GM12874 (cell line): ENCODE measurements around the gene FOXP1.

Experiments used
- TF ChIP-seq, protein P1 (sequence below): IDR thresholded peaks from 2 replicates; pipeline ENCODE4 v1.5.1; 2011; ENCODE audit warnings: low read depth, mild to moderate bottlenecking, control low read depth, low read length, moderate library complexity; ENCODE audit not compliant: insufficient read depth

FOXP1 gene

DNA sequence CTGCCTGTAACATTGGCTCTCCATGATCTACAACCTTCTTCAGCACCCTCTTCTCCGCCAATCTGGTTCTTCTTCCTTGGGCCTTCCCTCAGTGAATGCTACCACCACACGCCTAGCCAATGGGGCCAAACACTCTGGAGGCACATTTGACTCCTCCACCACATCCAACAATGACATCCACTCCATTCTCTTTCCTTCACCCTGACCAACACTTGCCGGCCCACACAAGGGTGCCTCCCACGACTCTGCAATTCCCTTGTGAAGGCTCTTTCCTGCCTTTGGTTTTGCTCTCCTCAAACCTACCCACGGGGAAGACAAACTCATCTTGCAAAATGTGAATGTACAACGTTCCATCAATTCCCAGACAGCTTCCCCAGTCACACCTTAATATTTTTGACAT lies 263.8 kb downstream of the FOXP1 start:
- TF ChIP-seq, protein P1, sequence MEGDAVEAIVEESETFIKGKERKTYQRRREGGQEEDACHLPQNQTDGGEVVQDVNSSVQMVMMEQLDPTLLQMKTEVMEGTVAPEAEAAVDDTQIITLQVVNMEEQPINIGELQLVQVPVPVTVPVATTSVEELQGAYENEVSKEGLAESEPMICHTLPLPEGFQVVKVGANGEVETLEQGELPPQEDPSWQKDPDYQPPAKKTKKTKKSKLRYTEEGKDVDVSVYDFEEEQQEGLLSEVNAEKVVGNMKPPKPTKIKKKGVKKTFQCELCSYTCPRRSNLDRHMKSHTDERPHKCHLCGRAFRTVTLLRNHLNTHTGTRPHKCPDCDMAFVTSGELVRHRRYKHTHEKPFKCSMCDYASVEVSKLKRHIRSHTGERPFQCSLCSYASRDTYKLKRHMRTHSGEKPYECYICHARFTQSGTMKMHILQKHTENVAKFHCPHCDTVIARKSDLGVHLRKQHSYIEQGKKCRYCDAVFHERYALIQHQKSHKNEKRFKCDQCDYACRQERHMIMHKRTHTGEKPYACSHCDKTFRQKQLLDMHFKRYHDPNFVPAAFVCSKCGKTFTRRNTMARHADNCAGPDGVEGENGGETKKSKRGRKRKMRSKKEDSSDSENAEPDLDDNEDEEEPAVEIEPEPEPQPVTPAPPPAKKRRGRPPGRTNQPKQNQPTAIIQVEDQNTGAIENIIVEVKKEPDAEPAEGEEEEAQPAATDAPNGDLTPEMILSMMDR: no peak

DNA sequence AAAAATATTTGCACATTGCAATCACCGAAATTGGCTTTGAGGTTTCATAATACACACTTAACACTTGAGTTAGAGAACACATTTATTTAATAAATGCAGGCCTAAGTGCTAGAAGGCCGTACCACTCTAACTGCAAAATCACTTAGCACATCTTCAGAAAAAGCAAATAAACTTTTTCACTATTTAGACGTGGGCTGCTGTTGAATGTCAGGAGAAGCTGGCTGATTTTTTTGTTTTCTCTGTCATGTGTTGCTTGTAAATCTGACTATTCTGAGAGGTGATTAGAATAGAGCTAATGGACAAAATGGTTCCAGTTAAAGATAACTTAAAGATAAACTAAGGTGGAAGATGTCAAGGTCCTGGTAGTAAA lies 265.1 kb downstream of the FOXP1 start:
- TF ChIP-seq, protein P1: no peak

DNA sequence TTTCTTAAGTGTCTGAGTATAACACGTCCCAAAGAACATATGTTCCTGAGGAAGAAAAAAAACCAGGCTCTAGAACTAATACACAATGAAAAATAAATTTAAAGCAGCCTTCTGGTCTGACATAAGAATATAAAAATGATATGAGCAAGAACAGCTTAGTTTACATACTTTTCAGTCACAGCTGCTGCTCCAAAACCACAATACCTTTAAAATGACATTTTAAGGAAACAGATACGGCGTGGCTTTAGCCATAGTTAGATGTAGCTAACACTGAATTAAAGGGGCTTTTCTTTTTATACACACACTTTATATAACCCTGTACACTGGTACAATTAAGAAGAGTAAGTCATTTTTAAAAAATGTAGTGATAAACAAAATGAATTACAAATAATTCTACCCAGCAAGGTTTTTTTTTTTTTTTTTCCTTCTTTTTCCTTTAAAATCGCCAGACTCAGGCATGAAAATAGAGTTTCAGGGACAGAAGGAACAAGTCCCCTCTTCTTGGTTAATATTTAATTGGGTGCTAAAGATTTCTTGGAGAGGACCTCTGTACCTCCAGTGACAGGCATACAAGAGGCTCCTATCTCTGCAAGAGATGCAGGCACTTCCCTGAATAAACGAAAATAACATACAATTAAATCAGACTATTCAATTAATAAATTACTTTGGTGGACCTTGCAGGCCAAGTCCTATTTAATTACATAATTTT lies 265.6 kb downstream of the FOXP1 start:
- TF ChIP-seq, protein P1: no peak

DNA sequence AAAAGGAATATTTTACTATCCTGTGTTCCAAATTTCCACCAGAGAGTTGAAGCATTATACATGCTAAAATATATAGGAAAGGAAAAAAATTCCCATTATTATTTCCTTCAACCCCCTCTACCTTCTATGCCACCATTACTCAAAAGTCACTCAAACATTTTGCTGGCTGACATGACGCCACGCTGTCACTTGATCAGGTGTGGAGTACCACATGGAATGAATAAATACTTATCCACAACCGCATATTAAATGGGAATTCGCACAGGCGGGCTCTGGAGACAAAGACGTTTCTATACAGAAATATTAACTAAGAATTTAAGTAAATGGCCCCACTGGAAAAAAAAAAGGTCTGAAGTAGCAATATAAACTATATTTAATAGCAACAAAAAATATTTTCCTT lies 266.4 kb downstream of the FOXP1 start:
- TF ChIP-seq, protein P1: no peak

DNA sequence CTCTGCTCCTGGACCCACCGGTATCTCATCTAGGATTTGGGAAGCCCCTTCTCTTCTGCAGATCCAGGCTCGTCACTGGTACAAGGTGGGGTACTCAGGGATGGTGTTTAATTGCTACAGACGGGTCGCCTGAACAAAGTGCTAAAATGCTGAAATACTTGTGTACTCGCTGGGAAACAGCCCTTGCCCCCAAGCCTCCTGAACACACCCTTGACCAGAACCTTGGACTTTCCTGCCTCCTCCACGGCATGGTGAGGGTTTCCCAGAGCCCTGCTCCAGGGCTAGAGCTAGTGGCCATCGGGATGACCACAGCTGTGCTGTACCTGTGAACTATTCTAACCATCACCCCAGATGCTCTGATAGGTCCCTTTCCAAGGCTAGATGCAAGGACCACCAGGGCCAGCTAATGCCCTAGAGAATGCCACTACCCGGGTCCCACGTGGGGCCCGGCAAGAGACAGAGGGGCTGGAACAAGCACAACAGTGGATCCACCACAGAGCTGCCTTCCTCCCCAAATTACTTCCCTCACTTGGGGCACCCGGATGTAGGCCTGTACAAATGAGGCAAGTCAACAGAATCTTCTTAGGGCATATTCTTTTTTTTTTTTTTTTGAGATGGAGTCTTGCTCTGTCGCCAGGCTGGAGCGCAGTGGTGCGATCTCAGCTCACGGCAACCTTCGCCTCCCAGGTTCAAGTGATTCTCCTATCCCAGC lies 267.3 kb downstream of the FOXP1 start:
- TF ChIP-seq, protein P1: no peak

DNA sequence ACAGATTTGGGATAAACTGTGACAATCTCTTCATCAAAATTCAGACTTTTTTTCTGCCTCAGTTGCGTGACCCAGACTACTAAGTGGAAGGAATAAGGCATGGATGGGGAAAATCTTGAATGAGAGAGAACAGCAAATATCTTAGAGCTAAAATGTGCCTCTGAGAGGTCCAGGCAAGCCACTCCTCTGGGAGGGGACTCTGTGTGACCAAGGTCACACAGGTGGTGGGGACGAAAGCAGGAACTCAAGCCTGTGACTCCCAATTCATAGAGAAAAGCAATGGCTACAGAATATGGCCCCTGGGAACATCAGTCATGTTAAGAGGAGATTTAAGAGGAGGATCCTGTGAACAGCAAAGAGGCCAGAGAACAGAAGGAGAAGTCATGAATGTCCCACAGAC lies 268.1 kb downstream of the FOXP1 start:
- TF ChIP-seq, protein P1: no peak

DNA sequence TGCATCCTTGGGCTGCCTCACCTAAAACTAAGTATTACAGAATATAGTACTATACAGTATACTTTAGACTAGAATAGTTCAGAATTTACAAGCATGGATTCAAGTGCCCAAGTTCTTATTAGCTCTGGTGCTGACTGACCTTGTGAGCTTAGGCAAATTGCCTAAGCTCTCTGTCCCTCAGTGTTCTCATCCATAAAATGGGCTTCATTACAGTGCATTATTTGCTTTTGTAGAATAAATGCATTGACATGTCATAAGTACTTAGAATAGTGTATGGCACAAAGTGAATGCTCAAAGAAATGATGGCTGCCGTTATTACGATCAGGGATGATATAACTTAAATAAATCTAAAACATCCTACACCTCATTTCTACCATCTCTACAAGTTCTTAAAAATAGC lies 269.7 kb downstream of the FOXP1 start:
- TF ChIP-seq, protein P1: no peak
